PC-9 (cell line): ENCODE data around the gene CHEK2. TPM values are rescaled to one million over a fixed set of nuclear protein-coding genes. Genes with fewer than 3 reads are reported as not detected.
"Not testable (repeated sequence)": the region's sequence is repeated elsewhere in the genome, so short reads cannot be mapped to it uniquely, and the experiment has no call there.

Experiments
- BruUV-seq: library from RNA; stranded (reverse); fragments of 400-500 nt; replicated peaks from 2 replicates; lab custom pipeline; 2021; lab: Mats Ljungman, UMichigan
- CTCF ChIA-PET: fragments of 300-600 bp; sonication (Branson Sonifier 250); formaldehyde crosslinking; loops from one replicate; lab custom pipeline; 2022; ENCODE audit warnings: antibody characterized with exemption; lab: Charles Lee
- POLR2A ChIA-PET: fragments of 300-600 bp; sonication (Branson Sonifier 250); formaldehyde crosslinking; loops from one replicate; lab custom pipeline; 2022; ENCODE audit warnings: antibody characterized with exemption; ENCODE audit not compliant: unreplicated experiment; lab: Charles Lee
- DNase-seq, 2 experiments: peaks; one replicate each; pipeline versions ENCODE4 v3.0.0 to v3.0.0-alpha.2; 2015 to 2022; ENCODE audit warnings: mixed read lengths in 1 of 2
- H2AFZ ChIP-seq: fragments of 200-600 bp; sonication (generic); 2 replicates; pipeline ENCODE4 v1.8.1; 2017; ENCODE audit warnings: antibody characterized with exemption
- H3F3A ChIP-seq: fragments of 200-600 bp; sonication (generic); 2 replicates; pipeline ENCODE4 v1.8.1; 2017; ENCODE audit warnings: antibody characterized with exemption, mild to moderate bottlenecking, low read depth; ENCODE audit not compliant: insufficient read depth
- H3K27ac ChIP-seq: fragments of 200-600 bp; sonication (generic); 2 replicates; pipeline ENCODE4 v1.6.1; 2016; ENCODE audit warnings: mixed run types
- H3K27me3 ChIP-seq: fragments of 200-600 bp; sonication (generic); 2 replicates; pipeline ENCODE4 v1.6.1; 2016; ENCODE audit warnings: low read depth, mixed run types; ENCODE audit not compliant: insufficient read depth
- H3K36me3 ChIP-seq: fragments of 200-600 bp; sonication (generic); 2 replicates; pipeline ENCODE4 v1.6.1; 2016; ENCODE audit warnings: low read depth, mixed run types
- H3K4me1 ChIP-seq: fragments of 200-600 bp; sonication (generic); replicated peaks from 2 replicates; pipeline ENCODE4 v1.6.1; 2016; ENCODE audit warnings: mixed run types; ENCODE audit not compliant: insufficient read depth
- H3K4me2 ChIP-seq: fragments of 200-600 bp; sonication (generic); 2 replicates; pipeline ENCODE4 v1.6.1; 2017; ENCODE audit warnings: mixed run types
- H3K4me3 ChIP-seq: fragments of 200-600 bp; sonication (generic); 2 replicates; pipeline ENCODE4 v1.6.1; 2016; ENCODE audit warnings: mixed run types
- H3K79me2 ChIP-seq: fragments of 200-600 bp; sonication (generic); 2 replicates; pipeline ENCODE4 v1.6.1; 2017; ENCODE audit warnings: low read depth, mixed run types
- H3K9me2 ChIP-seq: fragments of 200-600 bp; sonication (generic); 2 replicates; pipeline ENCODE4 v1.8.1; 2017; ENCODE audit warnings: mild to moderate bottlenecking; ENCODE audit not compliant: insufficient read depth
- H3K9me3 ChIP-seq: fragments of 200-600 bp; sonication (generic); 2 replicates; pipeline ENCODE4 v1.8.1; 2016; ENCODE audit warnings: low read depth; ENCODE audit not compliant: insufficient read depth
- H4K20me1 ChIP-seq: fragments of 200-600 bp; sonication (generic); 2 replicates; pipeline ENCODE4 v1.8.1; 2017; ENCODE audit not compliant: insufficient read depth
- CTCF ChIP-seq: fragments of 200-600 bp; sonication (generic); conservative IDR thresholded peaks from 2 replicates; pipeline ENCODE4 v1.6.1; 2017; ENCODE audit warnings: mixed run types, antibody characterized with exemption, mild to moderate bottlenecking, moderate library complexity
- EZH2 ChIP-seq: fragments of 200-600 bp; sonication (generic); IDR thresholded peaks from 2 replicates; pipeline ENCODE4 v1.8.0; 2017; ENCODE audit warnings: antibody characterized with exemption, low read depth
- intact Hi-C: fragments of 100-400 bp; cut with micrococcal nuclease; formaldehyde crosslinking; loops from one replicate; pipeline ENCODE4 v1.10.0; 2022; ENCODE audit not compliant: unreplicated experiment
- total RNA-seq: library from RNA; stranded (reverse); gene quantifications from 2 replicates; pipeline ENCODE4 v1.2.3, GENCODE V29; 2021

Gene CHEK2
- total RNA-seq, 1 experiment from 2014 or later, result 32.8 TPM

GRCh38 chr22:28743852-28744251 is 2.2 kb upstream of the CHEK2 start:
- no peak overlapping the region for H3K27ac ChIP-seq
- intact Hi-C loops, result no loop called here
- TF ChIP-seq EZH2 (no peak), CTCF (no peak)
- no peak overlapping the region for H2AFZ ChIP-seq
- H3F3A ChIP-seq, result peaks cover 3% of the 10 kb centered on the region; the same call in 1 of the 2 replicates
- no peaks in the 10 kb centered on the region for H3K9me2 ChIP-seq
- peaks cover 36% of the 10 kb centered on the region for H3K79me2 ChIP-seq
- BruUV-seq, result TSS peak; percentile 37
- H3K9me3 ChIP-seq, result no peaks in the 10 kb centered on the region
- CTCF ChIA-PET, result no interaction called here
- no peaks in the 10 kb centered on the region for H4K20me1 ChIP-seq
- H3K4me2 ChIP-seq, result no peak overlapping the region
- POLR2A ChIA-PET, result no interaction called here
- DNase-seq, result no peak
- H3K27me3 ChIP-seq, result no peaks in the 10 kb centered on the region
- H3K4me3 ChIP-seq, result no peak overlapping the region
- H3K4me1 ChIP-seq, result peaks cover 15% of the 10 kb centered on the region; the same call in 1 of the 2 replicates
- peaks cover 6% of the 10 kb centered on the region for H3K36me3 ChIP-seq

GRCh38 chr22:28742562-28742962 is 942 bp upstream of the CHEK2 start:
- CTCF ChIA-PET, result no interaction called here
- peaks cover 47% of the 10 kb centered on the region for H3K79me2 ChIP-seq

GRCh38 chr22:28741200-28741784 is 328 bp downstream of the CHEK2 start:
- Histone ChIP-seq H3F3A (0 out of 2 replicates have a peak, but pooled peaks cover 3% of the 10 kb centered on the region), H3K4me3 (peak overlapping the region; percentile 88), H3K79me2 (peaks cover 56% of the 10 kb centered on the region), H3K27ac (no peak overlapping the region), H2AFZ (peak overlapping the region; percentile 85), H3K27me3 (no peaks in the 10 kb centered on the region), H3K4me2 (peak overlapping the region; percentile 79), H3K36me3 (peaks cover 6% of the 10 kb centered on the region; the same call in 1 of the 2 replicates), H3K9me3 (no peaks in the 10 kb centered on the region), H3K9me2 (no peaks in the 10 kb centered on the region), H3K4me1 (peaks cover 15% of the 10 kb centered on the region; the same call in 1 of the 2 replicates), H4K20me1 (no peaks in the 10 kb centered on the region)
- BruUV-seq, result TSS peak; percentile 54
- no peak for TF ChIP-seq EZH2
- no peak for TF ChIP-seq CTCF
- intact Hi-C loops, result no loop called here
- POLR2A ChIA-PET, result interaction anchor here (0.6 to 0.7 kb wide), 3 partner anchors 235 to 388 kb away, joined by 3 to 5 read pairs (median 3); partner anchors contain the start of gene KREMEN1
- DNase-seq, result no peak
- CTCF ChIA-PET, result no interaction called here

More at GRCh38 chr22:28742562-28742962, 942 bp upstream of the CHEK2 start:
- peak overlapping the region; percentile 95; the same call in 1 of the 2 replicates for H2AFZ ChIP-seq
- no peaks in the 10 kb centered on the region for H3K9me3 ChIP-seq
- H3K27me3 ChIP-seq, result no peaks in the 10 kb centered on the region
- peak overlapping the region; percentile 92 for H3K4me2 ChIP-seq
- intact Hi-C loops, result no loop called here
- peaks cover 6% of the 10 kb centered on the region for H3K36me3 ChIP-seq
- peak overlapping the region; percentile 75 for H3K27ac ChIP-seq
- H3F3A ChIP-seq, result 0 out of 2 replicates have a peak, but pooled peaks cover 3% of the 10 kb centered on the region
- H4K20me1 ChIP-seq, result no peaks in the 10 kb centered on the region
- POLR2A ChIA-PET, result no interaction called here
- peaks cover 15% of the 10 kb centered on the region; the same call in 1 of the 2 replicates for H3K4me1 ChIP-seq
- H3K4me3 ChIP-seq, result peak overlapping the region; percentile 88
- TF ChIP-seq CTCF (no peak), EZH2 (no peak)
- H3K9me2 ChIP-seq, result no peaks in the 10 kb centered on the region
- BruUV-seq, result no TSS peak
- no peak for DNase-seq

GRCh38 chr22:28738876-28739275 is 2.7 kb downstream of the CHEK2 start:
- H3F3A ChIP-seq, H4K20me1 ChIP-seq, H3K27me3 ChIP-seq, POLR2A ChIA-PET, H3K9me3 ChIP-seq, intact Hi-C loops, BruUV-seq, DNase-seq, H3K27ac ChIP-seq, H2AFZ ChIP-seq, H3K4me3 ChIP-seq, H3K9me2 ChIP-seq, H3K36me3 ChIP-seq, H3K4me2 ChIP-seq, CTCF ChIA-PET: not testable (repeated sequence)
- H3K4me1 ChIP-seq, result peaks cover 15% of the 10 kb centered on the region; the same call in 1 of the 2 replicates
- H3K79me2 ChIP-seq, result peaks cover 60% of the 10 kb centered on the region
